ENCODE data around the gene KHDRBS1.

The KHDRBS1 gene, protein sequence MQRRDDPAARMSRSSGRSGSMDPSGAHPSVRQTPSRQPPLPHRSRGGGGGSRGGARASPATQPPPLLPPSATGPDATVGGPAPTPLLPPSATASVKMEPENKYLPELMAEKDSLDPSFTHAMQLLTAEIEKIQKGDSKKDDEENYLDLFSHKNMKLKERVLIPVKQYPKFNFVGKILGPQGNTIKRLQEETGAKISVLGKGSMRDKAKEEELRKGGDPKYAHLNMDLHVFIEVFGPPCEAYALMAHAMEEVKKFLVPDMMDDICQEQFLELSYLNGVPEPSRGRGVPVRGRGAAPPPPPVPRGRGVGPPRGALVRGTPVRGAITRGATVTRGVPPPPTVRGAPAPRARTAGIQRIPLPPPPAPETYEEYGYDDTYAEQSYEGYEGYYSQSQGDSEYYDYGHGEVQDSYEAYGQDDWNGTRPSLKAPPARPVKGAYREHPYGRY

DNA sequence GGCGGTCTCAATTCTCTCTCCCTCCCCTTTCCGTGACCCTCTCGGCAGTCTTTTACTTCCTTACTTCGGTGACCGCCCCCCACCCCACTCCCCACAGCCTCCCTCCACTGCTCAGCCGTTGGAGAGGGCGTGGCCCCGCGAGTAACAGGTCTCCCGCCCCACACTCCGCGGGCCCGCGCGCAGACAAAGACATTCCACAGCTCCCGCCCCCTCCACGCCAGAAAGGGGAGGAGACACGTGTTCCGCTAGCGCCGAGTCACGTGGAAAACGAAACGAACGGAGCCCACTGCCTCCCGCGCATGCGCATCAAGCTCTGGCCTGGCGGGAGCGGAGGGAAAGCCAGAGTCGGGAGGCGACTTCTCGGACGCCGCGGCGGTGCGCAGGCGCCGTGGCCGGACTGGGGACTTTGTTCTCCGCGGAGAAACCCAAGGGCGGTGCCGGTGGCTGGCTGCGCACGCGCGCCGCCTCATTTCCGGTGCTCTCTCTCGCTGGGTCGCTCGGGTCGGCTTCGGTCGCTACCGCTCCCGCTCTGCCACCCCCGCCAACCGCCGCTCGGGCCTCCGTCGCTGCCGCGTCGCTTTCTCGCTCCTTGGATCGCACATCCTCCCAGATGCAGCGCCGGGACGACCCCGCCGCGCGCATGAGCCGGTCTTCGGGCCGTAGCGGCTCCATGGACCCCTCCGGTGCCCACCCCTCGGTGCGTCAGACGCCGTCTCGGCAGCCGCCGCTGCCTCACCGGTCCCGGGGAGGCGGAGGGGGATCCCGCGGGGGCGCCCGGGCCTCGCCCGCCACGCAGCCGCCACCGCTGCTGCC is at the start of gene KHDRBS1:
KHDRBS1 (plus strand) TSS at position 483 of the 813 bp plus-strand sequence; CDS start at position 611, 128 bp downstream.
- TF ChIP-seq, protein P1, sequence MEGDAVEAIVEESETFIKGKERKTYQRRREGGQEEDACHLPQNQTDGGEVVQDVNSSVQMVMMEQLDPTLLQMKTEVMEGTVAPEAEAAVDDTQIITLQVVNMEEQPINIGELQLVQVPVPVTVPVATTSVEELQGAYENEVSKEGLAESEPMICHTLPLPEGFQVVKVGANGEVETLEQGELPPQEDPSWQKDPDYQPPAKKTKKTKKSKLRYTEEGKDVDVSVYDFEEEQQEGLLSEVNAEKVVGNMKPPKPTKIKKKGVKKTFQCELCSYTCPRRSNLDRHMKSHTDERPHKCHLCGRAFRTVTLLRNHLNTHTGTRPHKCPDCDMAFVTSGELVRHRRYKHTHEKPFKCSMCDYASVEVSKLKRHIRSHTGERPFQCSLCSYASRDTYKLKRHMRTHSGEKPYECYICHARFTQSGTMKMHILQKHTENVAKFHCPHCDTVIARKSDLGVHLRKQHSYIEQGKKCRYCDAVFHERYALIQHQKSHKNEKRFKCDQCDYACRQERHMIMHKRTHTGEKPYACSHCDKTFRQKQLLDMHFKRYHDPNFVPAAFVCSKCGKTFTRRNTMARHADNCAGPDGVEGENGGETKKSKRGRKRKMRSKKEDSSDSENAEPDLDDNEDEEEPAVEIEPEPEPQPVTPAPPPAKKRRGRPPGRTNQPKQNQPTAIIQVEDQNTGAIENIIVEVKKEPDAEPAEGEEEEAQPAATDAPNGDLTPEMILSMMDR (IDR thresholded peaks at IDR 0.05; ENCODE audit: borderline replicate concordance, insufficient read depth, low read depth, low read length), result no peak
- peak within 1 kb of the TSS; percentile 99 for H3K4me3 ChIP-seq (ENCODE audit: low read depth, low read length)

DNA sequence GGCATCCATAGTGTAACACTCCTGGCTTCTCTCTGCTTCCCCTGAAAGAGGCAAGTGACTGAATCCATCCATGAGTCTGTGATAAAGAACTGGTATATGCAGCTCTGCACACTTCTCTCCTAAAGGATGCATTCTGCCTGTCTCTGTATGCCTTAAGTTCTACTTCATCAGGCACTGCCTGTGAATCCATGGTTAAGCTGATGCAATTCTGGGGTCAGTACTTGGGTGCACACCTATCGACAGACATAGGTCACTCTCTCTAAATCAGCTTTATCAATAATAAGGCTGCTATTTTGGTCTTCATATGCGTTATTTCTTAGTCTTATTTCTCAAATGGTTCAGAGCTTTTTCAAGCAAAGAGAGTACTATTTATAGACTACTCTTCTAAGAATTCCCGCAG is 42.8 kb upstream of the KHDRBS1 start:
- TF ChIP-seq, protein P1 (IDR thresholded peaks at IDR 0.05; ENCODE audit: borderline replicate concordance, insufficient read depth, low read depth, low read length), result no peak
- H3K4me3 ChIP-seq (ENCODE audit: low read depth, low read length), result no peak overlapping the region

DNA sequence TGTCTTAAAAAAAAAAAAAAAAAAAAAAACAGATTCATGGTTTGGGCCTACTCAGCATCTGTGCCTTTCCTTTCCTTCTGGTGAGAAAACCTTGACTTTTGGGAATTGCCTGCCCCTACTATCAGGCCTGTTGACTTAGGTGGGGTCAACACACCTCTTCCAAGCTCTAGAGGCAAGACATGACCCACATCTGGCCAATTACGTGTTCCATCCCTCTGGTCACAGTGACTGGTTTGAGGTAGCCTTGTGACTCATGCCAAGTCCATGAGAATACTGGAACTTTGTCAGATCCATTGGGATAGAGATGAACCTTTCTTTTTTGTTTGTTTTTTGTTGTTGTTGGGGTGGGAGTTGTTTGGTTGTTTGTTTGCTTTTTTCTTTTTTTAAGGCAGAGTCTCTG is 37.3 kb upstream of the KHDRBS1 start:
- TF ChIP-seq, protein P1 (IDR thresholded peaks at IDR 0.05; ENCODE audit: borderline replicate concordance, insufficient read depth, low read depth, low read length), result no peak

DNA sequence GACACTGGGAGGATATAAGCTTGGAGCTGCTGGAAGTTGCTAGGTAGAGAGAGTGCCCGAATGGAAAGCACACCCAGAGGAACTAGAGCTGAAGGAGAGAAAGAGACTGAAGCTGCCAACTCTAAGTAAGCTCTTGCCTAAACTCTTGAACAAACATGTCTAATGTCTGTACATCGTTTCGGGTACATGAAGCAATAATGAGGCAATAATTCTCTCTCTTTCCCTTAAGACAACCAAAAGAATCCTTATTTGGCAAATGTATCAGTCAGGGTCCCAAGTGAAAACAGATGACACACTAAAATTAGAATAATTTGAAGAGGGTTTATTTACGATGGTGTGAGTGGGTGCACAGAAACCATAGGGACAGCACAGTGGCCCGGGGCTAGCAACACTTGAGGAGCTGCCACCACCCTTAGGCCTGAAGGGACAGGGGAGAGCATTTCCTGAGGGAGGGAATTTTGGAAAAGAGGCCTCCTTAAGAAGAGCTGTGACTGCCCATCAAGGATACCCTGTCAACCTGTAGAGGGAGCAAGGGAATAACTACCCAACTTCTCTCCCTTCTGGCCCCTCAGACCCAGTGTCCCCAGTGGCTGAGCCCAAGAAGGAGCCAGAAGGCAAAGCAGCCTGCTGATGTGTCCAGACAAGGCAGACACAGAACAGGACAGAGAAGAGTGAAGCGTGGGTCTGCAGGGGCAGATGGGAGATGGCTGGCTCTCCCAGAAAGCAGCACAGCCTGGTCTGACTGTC is 36.1 kb upstream of the KHDRBS1 start:
- H3K4me3 ChIP-seq (ENCODE audit: low read depth, low read length), result no peak overlapping the region
- TF ChIP-seq, protein P1 (IDR thresholded peaks at IDR 0.05; ENCODE audit: borderline replicate concordance, insufficient read depth, low read depth, low read length), result peak; percentile 31; the same call in 1 of the 2 replicates

More for the DNA sequence above, 37.3 kb upstream of the KHDRBS1 start:
- no peak overlapping the region for H3K4me3 ChIP-seq (ENCODE audit: low read depth, low read length)

DNA sequence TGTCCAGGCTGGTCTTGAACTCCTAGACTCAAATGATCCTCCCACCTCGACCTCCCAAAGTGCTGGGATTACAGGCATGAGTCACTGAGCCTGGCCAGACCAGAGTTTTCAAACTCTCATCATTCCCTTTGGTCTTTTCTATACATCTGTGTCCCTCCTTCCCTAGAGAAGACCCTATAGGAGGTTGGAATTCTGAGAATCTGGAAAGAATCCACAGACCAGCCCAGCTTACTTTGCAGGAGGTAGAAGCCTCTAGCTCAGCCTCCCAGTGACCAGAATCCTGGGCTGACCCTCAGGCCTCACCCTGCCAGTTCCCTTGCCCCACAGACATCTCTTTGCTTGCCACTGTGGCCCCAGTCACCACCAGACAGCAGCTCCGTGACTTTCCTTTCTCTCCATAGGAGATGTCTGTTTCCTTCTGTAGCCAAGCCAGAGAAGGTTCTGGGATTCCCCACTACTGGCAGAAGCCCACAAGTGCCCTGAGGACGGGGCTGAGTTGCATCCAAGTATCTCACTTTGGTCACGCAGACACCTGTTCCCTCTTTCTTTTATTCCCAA is 34.7 kb upstream of the KHDRBS1 start:
- TF ChIP-seq, protein P1 (IDR thresholded peaks at IDR 0.05; ENCODE audit: borderline replicate concordance, insufficient read depth, low read depth, low read length), result no peak
- no peak overlapping the region for H3K4me3 ChIP-seq (ENCODE audit: low read depth, low read length)

DNA sequence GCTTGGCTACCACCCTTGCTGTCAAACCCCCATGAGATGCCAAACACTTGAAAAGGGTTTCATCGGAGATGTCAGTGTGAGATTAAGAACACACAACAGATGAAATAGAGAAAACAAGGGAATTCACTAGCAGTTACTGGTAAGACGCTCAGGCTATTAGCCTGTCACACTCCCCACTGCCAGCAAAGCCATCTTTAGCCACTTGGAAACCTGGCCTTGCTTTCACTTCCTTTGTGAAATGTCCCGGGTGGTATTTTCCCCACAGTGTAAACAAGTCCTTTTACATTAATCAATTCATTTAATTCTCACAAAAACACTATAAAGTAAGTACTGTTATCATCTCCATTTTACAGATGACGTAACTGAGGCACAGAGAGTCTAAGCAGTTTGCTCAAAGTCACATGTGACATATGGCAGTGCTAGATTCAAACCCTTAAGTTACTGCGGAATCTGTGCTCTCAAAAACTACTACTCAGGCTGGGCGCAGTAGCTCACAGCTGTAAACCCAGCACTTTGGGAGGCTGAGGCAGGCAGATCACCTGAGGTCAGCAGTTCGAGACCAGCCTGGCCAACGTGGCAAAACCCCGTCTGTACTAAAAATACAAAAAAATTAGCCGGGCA is 32.7 kb upstream of the KHDRBS1 start:
- TF ChIP-seq, protein P1 (IDR thresholded peaks at IDR 0.05; ENCODE audit: borderline replicate concordance, insufficient read depth, low read depth, low read length), result no peak
- H3K4me3 ChIP-seq (ENCODE audit: low read depth, low read length), result no peak overlapping the region

All from GM12875 (cell line).